Measurements from ENCODE around the gene NELFB. TPM values are rescaled to one million over a fixed set of nuclear protein-coding genes. Genes with fewer than 3 reads are reported as not detected.

The NELFB gene
- total and polyA plus RNA-seq, 9 of the 15 experiments (the other 6 are each of a cell fraction or from before 2014, with no cell fraction given): 0.24 to 84.0 (median 29.7) TPM

GRCh38 chr9:137286975-137287383, 31.9 kb downstream of the NELFB start (continued):
- TF ChIP-seq, protein P1, sequence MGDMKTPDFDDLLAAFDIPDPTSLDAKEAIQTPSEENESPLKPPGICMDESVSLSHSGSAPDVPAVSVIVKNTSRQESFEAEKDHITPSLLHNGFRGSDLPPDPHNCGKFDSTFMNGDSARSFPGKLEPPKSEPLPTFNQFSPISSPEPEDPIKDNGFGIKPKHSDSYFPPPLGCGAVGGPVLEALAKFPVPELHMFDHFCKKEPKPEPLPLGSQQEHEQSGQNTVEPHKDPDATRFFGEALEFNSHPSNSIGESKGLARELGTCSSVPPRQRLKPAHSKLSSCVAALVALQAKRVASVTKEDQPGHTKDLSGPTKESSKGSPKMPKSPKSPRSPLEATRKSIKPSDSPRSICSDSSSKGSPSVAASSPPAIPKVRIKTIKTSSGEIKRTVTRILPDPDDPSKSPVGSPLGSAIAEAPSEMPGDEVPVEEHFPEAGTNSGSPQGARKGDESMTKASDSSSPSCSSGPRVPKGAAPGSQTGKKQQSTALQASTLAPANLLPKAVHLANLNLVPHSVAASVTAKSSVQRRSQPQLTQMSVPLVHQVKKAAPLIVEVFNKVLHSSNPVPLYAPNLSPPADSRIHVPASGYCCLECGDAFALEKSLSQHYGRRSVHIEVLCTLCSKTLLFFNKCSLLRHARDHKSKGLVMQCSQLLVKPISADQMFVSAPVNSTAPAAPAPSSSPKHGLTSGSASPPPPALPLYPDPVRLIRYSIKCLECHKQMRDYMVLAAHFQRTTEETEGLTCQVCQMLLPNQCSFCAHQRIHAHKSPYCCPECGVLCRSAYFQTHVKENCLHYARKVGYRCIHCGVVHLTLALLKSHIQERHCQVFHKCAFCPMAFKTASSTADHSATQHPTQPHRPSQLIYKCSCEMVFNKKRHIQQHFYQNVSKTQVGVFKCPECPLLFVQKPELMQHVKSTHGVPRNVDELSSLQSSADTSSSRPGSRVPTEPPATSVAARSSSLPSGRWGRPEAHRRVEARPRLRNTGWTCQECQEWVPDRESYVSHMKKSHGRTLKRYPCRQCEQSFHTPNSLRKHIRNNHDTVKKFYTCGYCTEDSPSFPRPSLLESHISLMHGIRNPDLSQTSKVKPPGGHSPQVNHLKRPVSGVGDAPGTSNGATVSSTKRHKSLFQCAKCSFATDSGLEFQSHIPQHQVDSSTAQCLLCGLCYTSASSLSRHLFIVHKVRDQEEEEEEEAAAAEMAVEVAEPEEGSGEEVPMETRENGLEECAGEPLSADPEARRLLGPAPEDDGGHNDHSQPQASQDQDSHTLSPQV (IDR thresholded peaks at IDR 0.05): peak; percentile 51; the same call in 1 of the 2 replicates
- TF ChIP-seq MAFG (tag; conservative IDR thresholded peaks at IDR 0.05) (peak; percentile 61), MEIS2 (IDR thresholded peaks at IDR 0.05; ENCODE audit: partially characterized antibody) (peak; percentile 48), ATF4 (CRISPR knock-in tag; IDR thresholded peaks at IDR 0.05) (no peak)

DNA sequence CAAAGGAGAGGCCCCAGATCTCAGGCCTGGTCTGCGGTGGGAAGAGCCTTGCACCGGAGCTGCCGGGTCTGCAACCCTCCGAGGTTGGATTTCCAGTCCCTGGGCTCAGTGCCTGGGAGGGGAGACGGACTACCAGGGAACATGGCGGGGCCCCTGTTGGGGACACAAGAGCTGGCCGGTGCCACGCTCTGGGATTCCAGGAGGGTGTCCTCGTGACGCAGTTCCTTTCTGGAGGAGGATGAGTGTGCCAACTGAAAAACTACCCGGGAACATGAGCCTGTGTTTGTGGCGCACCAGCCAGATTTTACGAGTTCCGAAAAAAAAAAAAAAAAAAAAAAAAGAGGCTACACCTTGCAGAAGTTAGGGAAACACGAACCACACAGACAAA, 38.0 kb downstream of the NELFB start:
- H3K79me2 ChIP-seq (ENCODE audit: control insufficient read depth, insufficient read depth, low read length): no peaks in the 10 kb centered on the region
- TF ChIP-seq ZNF316 (IDR thresholded peaks at IDR 0.05) (no peak), ZNF764 (CRISPR knock-in tag; IDR thresholded peaks at IDR 0.05; ENCODE audit: low read depth) (no peak), DIDO1 (tag; IDR thresholded peaks at IDR 0.05; ENCODE audit: low read depth) (no peak), STAT5B (CRISPR knock-in tag; IDR thresholded peaks at IDR 0.05) (no peak), NFE2L1 (tag; IDR thresholded peaks at IDR 0.05; ENCODE audit: borderline replicate concordance, low read depth) (no peak), ZNF444 (CRISPR knock-in tag; IDR thresholded peaks at IDR 0.05) (no peak), ERF (CRISPR knock-in tag; IDR thresholded peaks at IDR 0.05) (no peak), ZNF277 (CRISPR knock-in tag; IDR thresholded peaks at IDR 0.05; ENCODE audit: borderline replicate concordance) (no peak), ZNF324 (CRISPR knock-in tag; IDR thresholded peaks at IDR 0.05) (no peak)
- TF ChIP-seq, protein P2, sequence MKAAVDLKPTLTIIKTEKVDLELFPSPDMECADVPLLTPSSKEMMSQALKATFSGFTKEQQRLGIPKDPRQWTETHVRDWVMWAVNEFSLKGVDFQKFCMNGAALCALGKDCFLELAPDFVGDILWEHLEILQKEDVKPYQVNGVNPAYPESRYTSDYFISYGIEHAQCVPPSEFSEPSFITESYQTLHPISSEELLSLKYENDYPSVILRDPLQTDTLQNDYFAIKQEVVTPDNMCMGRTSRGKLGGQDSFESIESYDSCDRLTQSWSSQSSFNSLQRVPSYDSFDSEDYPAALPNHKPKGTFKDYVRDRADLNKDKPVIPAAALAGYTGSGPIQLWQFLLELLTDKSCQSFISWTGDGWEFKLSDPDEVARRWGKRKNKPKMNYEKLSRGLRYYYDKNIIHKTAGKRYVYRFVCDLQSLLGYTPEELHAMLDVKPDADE (conservative IDR thresholded peaks at IDR 0.05; ENCODE audit: control insufficient read depth, low read depth, low read length): no peak
- CTCF ChIA-PET (ENCODE audit: low intra/inter-chr PET ratio): no interaction called here
- H3K27me3 ChIP-seq (ENCODE audit: control insufficient read depth in 2 of 2, insufficient read depth in 2 of 2, low read length in 2 of 2): no peaks in the 10 kb centered on the region
- H3K4me2 ChIP-seq (ENCODE audit: insufficient read depth, low read length): no peak overlapping the region
- FAIRE-seq (no peak), ATAC-seq (no peak), DNase-seq (ENCODE audit: extremely low read depth in 1 of 4, low spot score in 3 of 4) (no peak)
- in situ Hi-C loops (cut with MboI): loop anchor here (5.0 kb wide), 1 partner anchor 234 kb away; no protein-coding TSS in a partner anchor
- no peaks in the 10 kb centered on the region; the same call in 1 of the 2 replicates for H4K20me1 ChIP-seq (replicated peaks; ENCODE audit: control insufficient read depth, insufficient read depth, low read length)
- H3K9ac ChIP-seq (ENCODE audit: insufficient read depth in 1 of 2, low read depth in 2 of 2, low read length in 2 of 2): no peak overlapping the region
- no peak overlapping the region for H2AFZ ChIP-seq (ENCODE audit: low read depth, low read length)
- POLR2A ChIA-PET: no interaction called here
- H3K27ac ChIP-seq (ENCODE audit: extremely low read depth, low read depth, low read length): no peak overlapping the region
- no peaks in the 10 kb centered on the region for H3K9me1 ChIP-seq (ENCODE audit: control insufficient read depth, insufficient read depth, low read length)
- H3K36me3 ChIP-seq (ENCODE audit: control insufficient read depth, insufficient read depth, low read length): no peaks in the 10 kb centered on the region
- 81% methylated on average over 13 of the region's 15 CpGs for WGBS (ENCODE audit: insufficient coverage, low coverage, missing lambda C conversion rate)
- H3K9me3 ChIP-seq (replicated peaks; ENCODE audit: control insufficient read depth, insufficient read depth, low read depth, low read length): 0 out of 2 replicates have a peak, but pooled peaks cover 1% of the 10 kb centered on the region
- H3K4me3 ChIP-seq: no peak overlapping the region
- BruUV-seq (replicated peaks): no TSS peak
- intact Hi-C loops (cut with micrococcal nuclease): no loop called here
- H3K4me1 ChIP-seq (replicated peaks in 1 of 2; ENCODE audit: control insufficient read depth in 2 of 2, insufficient read depth in 2 of 2, low read length in 2 of 2): peaks cover 9 to 36% of the 10 kb centered on the region in 2 experiments; a peak in 4 of 5 replicates
